GM12878 (cell line): ENCODE measurements around the gene SOCS1.

Experiments used
- BRCA1 ChIP-seq: IDR thresholded peaks from 2 replicates; pipeline ENCODE4 v1.6.1; 2011; ENCODE audit warnings: low read depth, low read length, improper control_type of control experiment
- CHD1 ChIP-seq: IDR thresholded peaks from 2 replicates; pipeline ENCODE4 v1.6.1; 2012; ENCODE audit warnings: low read depth, low read length, improper control_type of control experiment
- CHD4 ChIP-seq: fragments of 200-600 bp; sonication (generic); IDR thresholded peaks from 2 replicates; pipeline ENCODE4 v1.6.1; 2016; ENCODE audit warnings: mild to moderate bottlenecking
- EGR1 ChIP-seq, 2 experiments: IDR thresholded peaks; 1 replicate in 1 of 2; 2 replicates in 1 of 2; pipeline ENCODE4 v1.6.1; 2011 to 2012; ENCODE audit warnings: low read depth in 2 of 2, low read length in 2 of 2, borderline replicate concordance in 1 of 2, mild to moderate bottlenecking in 1 of 2, moderate library complexity in 1 of 2
- KAT2A ChIP-seq: conservative IDR thresholded peaks from 2 replicates; pipeline ENCODE4 v1.6.1; 2011; ENCODE audit warnings: low read depth, low read length; ENCODE audit not compliant: control insufficient read depth
- NFXL1 ChIP-seq: fragments of 450-650 bp; IDR thresholded peaks from 2 replicates; pipeline ENCODE4 v1.6.1; 2017; ENCODE audit warnings: antibody characterized with exemption, mild to moderate bottlenecking, borderline replicate concordance
- TARDBP ChIP-seq: IDR thresholded peaks from 2 replicates; pipeline ENCODE4 v1.6.1; 2016; ENCODE audit warnings: borderline replicate concordance
- TBL1XR1 ChIP-seq: IDR thresholded peaks from 2 replicates; pipeline ENCODE4 v1.6.1; 2012; ENCODE audit warnings: low read depth, low read length, improper control_type of control experiment
- ZNF207 ChIP-seq: fragments of 450-650 bp; IDR thresholded peaks from 2 replicates; pipeline ENCODE4 v1.6.1; 2014; ENCODE audit warnings: antibody characterized with exemption, mild to moderate bottlenecking, borderline replicate concordance
- ZNF384 ChIP-seq: IDR thresholded peaks from 2 replicates; pipeline ENCODE4 v1.6.1; 2012; ENCODE audit warnings: low read depth, mild to moderate bottlenecking, low read length, improper control_type of control experiment, borderline replicate concordance
- TF ChIP-seq, protein P1 (sequence below): IDR thresholded peaks from 2 replicates; pipeline ENCODE4 v1.6.1; 2012; ENCODE audit warnings: low read depth, low read length, improper control_type of control experiment
- TF ChIP-seq, protein P2 (sequence below): fragments of 150-350 bp; IDR thresholded peaks from 2 replicates; pipeline ENCODE4 v1.6.1; 2016; ENCODE audit warnings: low read depth, low read length
- TF ChIP-seq, protein P3 (sequence below), 3 experiments: IDR thresholded peaks in 2 of 3; conservative IDR thresholded peaks in 1 of 3; 2 replicates each; pipeline ENCODE4 v1.5.1; 2011; ENCODE audit warnings: low read depth in 3 of 3, low read length in 3 of 3, mild to moderate bottlenecking in 3 of 3, control low read depth in 2 of 3, moderate library complexity in 2 of 3, inconsistent platforms in 1 of 3, mixed read lengths in 1 of 3; ENCODE audit not compliant: control insufficient read depth in 2 of 3, insufficient read depth in 1 of 3; ENCODE audit errors: extremely low read depth in 1 of 3

DNA sequence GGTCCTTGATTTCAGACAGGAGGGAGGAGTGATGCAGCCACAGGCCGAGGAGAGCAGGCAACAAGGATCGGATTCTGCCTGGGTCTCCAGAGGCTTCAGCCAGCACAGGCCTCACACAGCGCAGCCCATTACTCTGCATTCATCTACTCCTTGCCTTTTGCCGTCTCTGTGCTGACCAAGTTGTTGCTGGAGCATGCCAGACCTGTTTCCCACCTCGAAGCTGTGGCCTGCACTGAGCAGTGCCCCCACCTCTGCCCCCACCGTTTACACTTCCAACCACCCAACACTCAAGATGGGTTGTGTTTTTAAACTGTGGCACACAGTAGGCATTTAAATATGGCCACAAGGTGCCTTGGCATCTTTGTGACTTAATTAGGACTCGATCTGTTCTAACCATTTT, 19.0 kb upstream of the SOCS1 start:
- TF ChIP-seq ZNF384 (no peak), NFXL1 (no peak), ZNF207 (no peak), TBL1XR1 (no peak), CHD4 (no peak), KAT2A (no peak), CHD1 (no peak), TARDBP (no peak), EGR1 (IDR thresholded peaks at IDR 0.05; ENCODE audit: borderline replicate concordance in 1 of 2, low read depth in 2 of 2, low read length in 2 of 2) (no peak), BRCA1 (no peak)
- TF ChIP-seq, protein P1, sequence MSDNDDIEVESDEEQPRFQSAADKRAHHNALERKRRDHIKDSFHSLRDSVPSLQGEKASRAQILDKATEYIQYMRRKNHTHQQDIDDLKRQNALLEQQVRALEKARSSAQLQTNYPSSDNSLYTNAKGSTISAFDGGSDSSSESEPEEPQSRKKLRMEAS, result no peak
- TF ChIP-seq, protein P2, sequence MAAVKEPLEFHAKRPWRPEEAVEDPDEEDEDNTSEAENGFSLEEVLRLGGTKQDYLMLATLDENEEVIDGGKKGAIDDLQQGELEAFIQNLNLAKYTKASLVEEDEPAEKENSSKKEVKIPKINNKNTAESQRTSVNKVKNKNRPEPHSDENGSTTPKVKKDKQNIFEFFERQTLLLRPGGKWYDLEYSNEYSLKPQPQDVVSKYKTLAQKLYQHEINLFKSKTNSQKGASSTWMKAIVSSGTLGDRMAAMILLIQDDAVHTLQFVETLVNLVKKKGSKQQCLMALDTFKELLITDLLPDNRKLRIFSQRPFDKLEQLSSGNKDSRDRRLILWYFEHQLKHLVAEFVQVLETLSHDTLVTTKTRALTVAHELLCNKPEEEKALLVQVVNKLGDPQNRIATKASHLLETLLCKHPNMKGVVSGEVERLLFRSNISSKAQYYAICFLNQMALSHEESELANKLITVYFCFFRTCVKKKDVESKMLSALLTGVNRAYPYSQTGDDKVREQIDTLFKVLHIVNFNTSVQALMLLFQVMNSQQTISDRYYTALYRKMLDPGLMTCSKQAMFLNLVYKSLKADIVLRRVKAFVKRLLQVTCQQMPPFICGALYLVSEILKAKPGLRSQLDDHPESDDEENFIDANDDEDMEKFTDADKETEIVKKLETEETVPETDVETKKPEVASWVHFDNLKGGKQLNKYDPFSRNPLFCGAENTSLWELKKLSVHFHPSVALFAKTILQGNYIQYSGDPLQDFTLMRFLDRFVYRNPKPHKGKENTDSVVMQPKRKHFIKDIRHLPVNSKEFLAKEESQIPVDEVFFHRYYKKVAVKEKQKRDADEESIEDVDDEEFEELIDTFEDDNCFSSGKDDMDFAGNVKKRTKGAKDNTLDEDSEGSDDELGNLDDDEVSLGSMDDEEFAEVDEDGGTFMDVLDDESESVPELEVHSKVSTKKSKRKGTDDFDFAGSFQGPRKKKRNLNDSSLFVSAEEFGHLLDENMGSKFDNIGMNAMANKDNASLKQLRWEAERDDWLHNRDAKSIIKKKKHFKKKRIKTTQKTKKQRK, result no peak
- TF ChIP-seq, protein P3, sequence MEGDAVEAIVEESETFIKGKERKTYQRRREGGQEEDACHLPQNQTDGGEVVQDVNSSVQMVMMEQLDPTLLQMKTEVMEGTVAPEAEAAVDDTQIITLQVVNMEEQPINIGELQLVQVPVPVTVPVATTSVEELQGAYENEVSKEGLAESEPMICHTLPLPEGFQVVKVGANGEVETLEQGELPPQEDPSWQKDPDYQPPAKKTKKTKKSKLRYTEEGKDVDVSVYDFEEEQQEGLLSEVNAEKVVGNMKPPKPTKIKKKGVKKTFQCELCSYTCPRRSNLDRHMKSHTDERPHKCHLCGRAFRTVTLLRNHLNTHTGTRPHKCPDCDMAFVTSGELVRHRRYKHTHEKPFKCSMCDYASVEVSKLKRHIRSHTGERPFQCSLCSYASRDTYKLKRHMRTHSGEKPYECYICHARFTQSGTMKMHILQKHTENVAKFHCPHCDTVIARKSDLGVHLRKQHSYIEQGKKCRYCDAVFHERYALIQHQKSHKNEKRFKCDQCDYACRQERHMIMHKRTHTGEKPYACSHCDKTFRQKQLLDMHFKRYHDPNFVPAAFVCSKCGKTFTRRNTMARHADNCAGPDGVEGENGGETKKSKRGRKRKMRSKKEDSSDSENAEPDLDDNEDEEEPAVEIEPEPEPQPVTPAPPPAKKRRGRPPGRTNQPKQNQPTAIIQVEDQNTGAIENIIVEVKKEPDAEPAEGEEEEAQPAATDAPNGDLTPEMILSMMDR (IDR thresholded peaks at IDR 0.05 in 2 of 3, conservative IDR thresholded peaks at IDR 0.05 in 1 of 3; ENCODE audit: control insufficient read depth in 2 of 3, extremely low read depth in 1 of 3, insufficient read depth in 1 of 3, low read depth in 3 of 3, low read length in 3 of 3), result no peak
